Stimulated activated effector memory CD8-positive, alpha-beta T cell treated with anti-CD3 and anti-CD28 coated beads, Interleukin-12 subunit alpha, Interleukin-12 subunit beta, amount 100 ng/mL, for 72 hours (primary cell): ENCODE results near the gene SLC44A3.

Experiments
- ATAC-seq: fragments of 150-1000 bp; cut with Tn5 transposase; 2 replicates; pipeline ENCODE4 v1.10.0; 2021
- DNase-seq, 2 donors: peaks; one replicate each; pipeline ENCODE4 v3.0.0; 2021 to 2022; ENCODE audit warnings: low spot score in 2 of 2
- H3K27ac Mint-ChIP-seq: one replicate; pipeline ENCODE4 v1.8.0; 2022; ENCODE audit warnings: mild to moderate bottlenecking, mixed read lengths
- H3K36me3 Mint-ChIP-seq: one replicate; pipeline ENCODE4 v1.8.0; 2022; ENCODE audit warnings: mild to moderate bottlenecking, mixed read lengths
- H3K4me1 Mint-ChIP-seq: one replicate; pipeline ENCODE4 v1.8.0; 2022; ENCODE audit warnings: mixed read lengths
- H3K4me3 Mint-ChIP-seq: one replicate; pipeline ENCODE4 v1.8.0; 2022; ENCODE audit warnings: mild to moderate bottlenecking, mixed read lengths
- H3K9me3 Mint-ChIP-seq: one replicate; pipeline ENCODE4 v1.8.0; 2022; ENCODE audit warnings: mixed read lengths

SLC44A3 gene

GRCh38 chr1:94793296-94793656, 26.9 kb upstream of the SLC44A3 start:
- Mint-ChIP-seq H3K36me3 (no peaks in the 10 kb centered on the region), H3K4me1 (peaks cover 5% of the 10 kb centered on the region), H3K27ac (peak overlapping the region; percentile 49), H3K9me3 (peaks cover 2% of the 10 kb centered on the region), H3K4me3 (no peak overlapping the region)
- DNase-seq: no peak
- ATAC-seq: no peak

- Mint-ChIP-seq H3K4me3 (no peak overlapping the region), H3K4me1 (peaks cover 5% of the 10 kb centered on the region), H3K27ac (peak overlapping the region; percentile 63), H3K9me3 (peaks cover 2% of the 10 kb centered on the region), H3K36me3 (no peaks in the 10 kb centered on the region)
- no peak for DNase-seq
- ATAC-seq: peak; percentile 67
These were observed 24.7 kb upstream of the SLC44A3 start for GRCh38 chr1:94795434-94795833.

- ATAC-seq (no peak), DNase-seq (no peak)
- Mint-ChIP-seq H3K27ac (no peak overlapping the region), H3K9me3 (peaks cover 2% of the 10 kb centered on the region), H3K4me1 (peaks cover 5% of the 10 kb centered on the region), H3K36me3 (no peaks in the 10 kb centered on the region), H3K4me3 (no peak overlapping the region)
These were observed 23.9 kb upstream of the SLC44A3 start for GRCh38 chr1:94796266-94796665.

GRCh38 chr1:94797291-94797690, 22.9 kb upstream of the SLC44A3 start:
- no peak for DNase-seq
- H3K27ac Mint-ChIP-seq: no peak overlapping the region
- peaks cover 11% of the 10 kb centered on the region for H3K4me1 Mint-ChIP-seq

GRCh38 chr1:94798054-94798453, 22.1 kb upstream of the SLC44A3 start:
- no peak overlapping the region for H3K4me3 Mint-ChIP-seq
- peaks cover 17% of the 10 kb centered on the region for H3K4me1 Mint-ChIP-seq
- H3K9me3 Mint-ChIP-seq: peaks cover 2% of the 10 kb centered on the region
- ATAC-seq (no peak), DNase-seq (no peak)
- H3K27ac Mint-ChIP-seq: no peak overlapping the region
- H3K36me3 Mint-ChIP-seq: no peaks in the 10 kb centered on the region

More at GRCh38 chr1:94797291-94797690, 22.9 kb upstream of the SLC44A3 start:
- Mint-ChIP-seq H3K36me3 (no peaks in the 10 kb centered on the region), H3K4me3 (no peak overlapping the region), H3K9me3 (peaks cover 2% of the 10 kb centered on the region)
- ATAC-seq: no peak

GRCh38 chr1:94798462-94798861, 21.7 kb upstream of the SLC44A3 start:
- H3K9me3 Mint-ChIP-seq: peaks cover 2% of the 10 kb centered on the region
- H3K4me1 Mint-ChIP-seq: peaks cover 14% of the 10 kb centered on the region
- ATAC-seq (no peak), DNase-seq (no peak)
- no peak overlapping the region for H3K4me3 Mint-ChIP-seq
- no peak overlapping the region for H3K27ac Mint-ChIP-seq
- no peaks in the 10 kb centered on the region for H3K36me3 Mint-ChIP-seq

- Mint-ChIP-seq H3K4me3 (no peak overlapping the region), H3K27ac (no peak overlapping the region), H3K9me3 (peaks cover 2% of the 10 kb centered on the region), H3K36me3 (no peaks in the 10 kb centered on the region), H3K4me1 (peaks cover 12% of the 10 kb centered on the region)
- no peak for DNase-seq
- ATAC-seq: no peak
These were observed 21.0 kb upstream of the SLC44A3 start for GRCh38 chr1:94799206-94799605.

- ATAC-seq (peak; percentile 72), DNase-seq (no peak)
- no peaks in the 10 kb centered on the region for H3K36me3 Mint-ChIP-seq
- H3K4me1 Mint-ChIP-seq: peaks cover 26% of the 10 kb centered on the region
- H3K4me3 Mint-ChIP-seq: peak overlapping the region; percentile 26
- H3K27ac Mint-ChIP-seq: peak overlapping the region; percentile 4
- no peaks in the 10 kb centered on the region for H3K9me3 Mint-ChIP-seq
These were observed 18.1 kb upstream of the SLC44A3 start for GRCh38 chr1:94801919-94802546.

- Mint-ChIP-seq H3K4me1 (peaks cover 28% of the 10 kb centered on the region), H3K36me3 (no peaks in the 10 kb centered on the region), H3K4me3 (no peak overlapping the region), H3K9me3 (no peaks in the 10 kb centered on the region), H3K27ac (no peak overlapping the region)
- ATAC-seq (no peak), DNase-seq (no peak)
These were observed 17.1 kb upstream of the SLC44A3 start for GRCh38 chr1:94803106-94803505.

GRCh38 chr1:94803517-94804441, 16.4 kb upstream of the SLC44A3 start:
- no peak overlapping the region for H3K4me3 Mint-ChIP-seq
- no peaks in the 10 kb centered on the region for H3K36me3 Mint-ChIP-seq
- DNase-seq (no peak), ATAC-seq (no peak)
- no peak overlapping the region for H3K27ac Mint-ChIP-seq
- no peaks in the 10 kb centered on the region for H3K9me3 Mint-ChIP-seq
- peaks cover 28% of the 10 kb centered on the region for H3K4me1 Mint-ChIP-seq

- Mint-ChIP-seq H3K36me3 (no peaks in the 10 kb centered on the region), H3K4me3 (no peak overlapping the region), H3K9me3 (no peaks in the 10 kb centered on the region), H3K27ac (no peak overlapping the region), H3K4me1 (peaks cover 28% of the 10 kb centered on the region)
- DNase-seq (no peak), ATAC-seq (no peak)
These were observed 15.7 kb upstream of the SLC44A3 start for GRCh38 chr1:94804442-94804837.

GRCh38 chr1:94805912-94806311, 14.2 kb upstream of the SLC44A3 start:
- peaks cover 28% of the 10 kb centered on the region for H3K4me1 Mint-ChIP-seq
- H3K4me3 Mint-ChIP-seq: no peak overlapping the region
- H3K36me3 Mint-ChIP-seq: no peaks in the 10 kb centered on the region
- H3K9me3 Mint-ChIP-seq: no peaks in the 10 kb centered on the region
- no peak overlapping the region for H3K27ac Mint-ChIP-seq
- DNase-seq (peak; percentile 34 to 58), ATAC-seq (peak; percentile 58)

GRCh38 chr1:94806441-94806871, 13.7 kb upstream of the SLC44A3 start:
- H3K27ac Mint-ChIP-seq: no peak overlapping the region
- no peaks in the 10 kb centered on the region for H3K36me3 Mint-ChIP-seq

GRCh38 chr1:94807742-94808491, 12.2 kb upstream of the SLC44A3 start:
- H3K27ac Mint-ChIP-seq: no peak overlapping the region
- H3K36me3 Mint-ChIP-seq: no peaks in the 10 kb centered on the region
- no peaks in the 10 kb centered on the region for H3K9me3 Mint-ChIP-seq
- DNase-seq (no peak), ATAC-seq (peak; percentile 68)
- H3K4me3 Mint-ChIP-seq: no peak overlapping the region
- H3K4me1 Mint-ChIP-seq: peaks cover 16% of the 10 kb centered on the region

More at GRCh38 chr1:94806441-94806871, 13.7 kb upstream of the SLC44A3 start:
- Mint-ChIP-seq H3K9me3 (no peaks in the 10 kb centered on the region), H3K4me3 (no peak overlapping the region), H3K4me1 (peaks cover 27% of the 10 kb centered on the region)
- ATAC-seq (no peak), DNase-seq (no peak)

GRCh38 chr1:94808669-94809068, 11.5 kb upstream of the SLC44A3 start:
- no peak overlapping the region for H3K4me3 Mint-ChIP-seq
- no peak overlapping the region for H3K27ac Mint-ChIP-seq
- no peak for ATAC-seq
- no peaks in the 10 kb centered on the region for H3K36me3 Mint-ChIP-seq
- peaks cover 16% of the 10 kb centered on the region for H3K4me1 Mint-ChIP-seq
- no peak for DNase-seq
- no peaks in the 10 kb centered on the region for H3K9me3 Mint-ChIP-seq
